Right lobe of liver (tissue), 6 donors: ENCODE measurements around the gene LYPLAL1. TPM values are rescaled to one million over a fixed set of nuclear protein-coding genes. Genes with fewer than 3 reads are reported as not detected.

ENCODE experiments used
- ATAC-seq, 4 donors: fragments of 200-7000 bp; cut with Tn5 transposase; one replicate each; pipeline ENCODE4 v1.9.1; 2020; ENCODE audit warnings: mild to moderate bottlenecking in 4 of 4, moderate library complexity in 4 of 4
- DNase-seq, 3 donors: peaks; one replicate each; pipeline ENCODE4 v3.0.0-alpha.2; 2020
- H3K27ac ChIP-seq, 3 donors: fragments of 200-600 bp; one replicate each; pipeline ENCODE4 v1.8.0; 2022
- H3K27me3 ChIP-seq, 2 donors: fragments of 200-600 bp; one replicate each; pipeline ENCODE4 v1.8.0; 2022
- H3K36me3 ChIP-seq, 4 donors: fragments of 200-600 bp; sonication (generic) in 1 of 4; one replicate each; pipeline versions ENCODE4 v1.5.1 to v1.8.0; 2017 to 2022; ENCODE audit warnings: control low read depth in 1 of 4
- H3K4me1 ChIP-seq, 4 donors: fragments of 200-600 bp; sonication (generic) in 1 of 4; one replicate each; pipeline versions ENCODE4 v1.5.1 to v1.8.0; 2017 to 2022; ENCODE audit warnings: control low read depth in 1 of 4
- H3K4me3 ChIP-seq, 3 donors: fragments of 200-600 bp; one replicate each; pipeline ENCODE4 v1.8.0; 2022
- H3K9me3 ChIP-seq, 4 donors: fragments of 200-600 bp; sonication (generic) in 1 of 4; one replicate each; pipeline versions ENCODE4 v1.5.1 to v1.8.0; 2017 to 2022; ENCODE audit warnings: control low read depth in 1 of 4
- CTCF ChIP-seq, 4 donors: fragments of 200-600 bp in 3 of 4; fragments of 450-650 bp in 1 of 4; IDR thresholded peaks; one replicate each; pipeline versions ENCODE4 v1.5.1 to v1.8.0; 2016 to 2022; ENCODE audit warnings: antibody characterized with exemption in 4 of 4, mild to moderate bottlenecking in 2 of 4
- POLR2A ChIP-seq: fragments of 450-650 bp; IDR thresholded peaks from one replicate; pipeline ENCODE4 v1.6.1; 2017; ENCODE audit warnings: antibody characterized with exemption, mild to moderate bottlenecking
- WGBS: methylation state at CpG from one replicate; pipeline ENCODE4 v1.1.6; 2018; ENCODE audit warnings: low coverage, low lambda C conversion rate; ENCODE audit not compliant: insufficient coverage; ENCODE audit errors: missing lambda C conversion rate; 5-methylcytosine and 5-hydroxymethylcytosine counted together
- intact Hi-C, 2 donors: fragments of 100-400 bp; cut with DNase I; formaldehyde crosslinking; loops; one replicate each; pipeline versions ENCODE4 v1.11.2 to v1.14.1; 2022
- total RNA-seq, 6 experiments: library from RNA; depleted of rRNA in 2 of 6; stranded (reverse); fragments of >200 nt in 2 of 6; fragmentation: NEBNext Ultra II Directional in 3 of 6; extraction: Animal tissue kit (Norgen Biotek cat#: 25700) in 3 of 6; gene quantifications; one replicate each; pipeline versions ENCODE4 v1.1.0 to v1.2.4, GENCODE V29; 2016 to 2023
- donor health status: DM: no; HTN: yes; CAD: no.
- donor health status: DM: no; HTN: no; CAD: no.
- donor health status: DM: no; HTN: no; CAD: no.
- donor health status: DM: no; HTN: yes; CAD: no.
- donor health status: DM: no; HTN: yes; CAD: no.

The LYPLAL1 gene
- total RNA-seq, 6 experiments from 2014 or later, result 16.5 to 33.6 (median 22.2) TPM

GRCh38 chr1:219235903-219236481 lies 62.3 kb downstream of the LYPLAL1 start:
- DNase-seq (no peak), ATAC-seq (no peak)
- H3K36me3 ChIP-seq, result no peaks in the 10 kb centered on the region
- H3K9me3 ChIP-seq, result no peaks in the 10 kb centered on the region
- intact Hi-C loops, result no loop called here
- 79% methylated on average over 2 of the region's 2 CpGs for WGBS
- no peak overlapping the region for H3K27ac ChIP-seq
- H3K4me1 ChIP-seq, result no peaks in the 10 kb centered on the region
- no peaks in the 10 kb centered on the region for H3K27me3 ChIP-seq
- no peak overlapping the region for H3K4me3 ChIP-seq
- TF ChIP-seq CTCF (IDR thresholded peaks at IDR 0.05) (no peak), POLR2A (no peak)

GRCh38 chr1:219236933-219237610 lies 63.4 kb downstream of the LYPLAL1 start:
- WGBS, result 30% methylated on average over 5 of the region's 5 CpGs
- H3K36me3 ChIP-seq, result no peaks in the 10 kb centered on the region
- peak; percentile 66 to 94 (median 82) for ATAC-seq
- H3K4me3 ChIP-seq, result no peak overlapping the region
- DNase-seq, result no peak
- no peaks in the 10 kb centered on the region for H3K4me1 ChIP-seq
- no peaks in the 10 kb centered on the region for H3K27me3 ChIP-seq
- no peak overlapping the region for H3K27ac ChIP-seq
- no peaks in the 10 kb centered on the region for H3K9me3 ChIP-seq
- intact Hi-C loops, result no loop called here
- no peak for TF ChIP-seq CTCF (IDR thresholded peaks at IDR 0.05)
- TF ChIP-seq POLR2A, result no peak

- Histone ChIP-seq H3K9me3 (no peaks in the 10 kb centered on the region), H3K27ac (no peak overlapping the region), H3K27me3 (no peaks in the 10 kb centered on the region), H3K36me3 (no peaks in the 10 kb centered on the region), H3K4me3 (no peak overlapping the region), H3K4me1 (no peaks in the 10 kb centered on the region)
- ATAC-seq (no peak), DNase-seq (no peak)
- 100% methylated on average over 2 of the region's 2 CpGs for WGBS
- TF ChIP-seq POLR2A, result no peak
- TF ChIP-seq CTCF (IDR thresholded peaks at IDR 0.05), result no peak
- intact Hi-C loops, result no loop called here
Observed at GRCh38 chr1:219239518-219239917, 65.8 kb downstream of the LYPLAL1 start.

GRCh38 chr1:219244864-219245263 lies 71.2 kb downstream of the LYPLAL1 start:
- Histone ChIP-seq H3K4me3 (no peak overlapping the region), H3K36me3 (no peaks in the 10 kb centered on the region), H3K27ac (no peak overlapping the region), H3K4me1 (no peaks in the 10 kb centered on the region), H3K9me3 (no peaks in the 10 kb centered on the region), H3K27me3 (no peaks in the 10 kb centered on the region)
- ATAC-seq (no peak), DNase-seq (no peak)
- TF ChIP-seq CTCF (IDR thresholded peaks at IDR 0.05), result no peak
- no peak for TF ChIP-seq POLR2A
- intact Hi-C loops, result no loop called here
